Measurements from ENCODE around the gene AFF2.

The AFF2 gene

GRCh38 chrX:148940411-148940996, 440.1 kb downstream of the AFF2 start:
- DNase-seq = no peak

GRCh38 chrX:148942754-148943153, 442.3 kb downstream of the AFF2 start:
- no peak for DNase-seq

DNA sequence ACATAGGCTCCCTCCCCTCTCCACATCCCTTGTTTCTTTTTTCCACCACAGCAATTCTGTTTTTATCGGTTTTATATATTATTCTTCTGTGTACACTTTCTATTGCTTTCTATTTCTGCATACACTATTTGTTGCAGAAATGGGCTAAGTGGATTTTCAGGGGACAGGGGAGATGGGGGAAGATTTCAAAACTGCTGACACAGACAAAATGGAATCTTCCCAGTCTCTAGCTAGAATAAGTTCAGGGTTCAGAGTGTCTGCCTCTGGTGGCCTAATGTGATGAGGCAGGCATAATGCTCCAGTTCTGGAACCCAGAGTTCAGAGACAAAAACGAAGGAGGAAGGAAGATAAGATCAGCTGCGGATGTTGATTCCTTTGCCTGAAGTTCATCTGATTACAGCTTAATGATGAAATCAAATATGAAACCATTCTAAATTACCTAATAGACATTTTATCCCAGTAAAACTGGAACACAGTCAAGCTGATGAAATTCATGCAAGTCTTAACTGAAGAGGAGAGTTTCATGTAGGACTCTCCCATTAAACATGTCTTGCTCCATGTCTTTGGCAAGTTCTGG, 447.1 kb downstream of the AFF2 start:
- DNase-seq = no peak

DNA sequence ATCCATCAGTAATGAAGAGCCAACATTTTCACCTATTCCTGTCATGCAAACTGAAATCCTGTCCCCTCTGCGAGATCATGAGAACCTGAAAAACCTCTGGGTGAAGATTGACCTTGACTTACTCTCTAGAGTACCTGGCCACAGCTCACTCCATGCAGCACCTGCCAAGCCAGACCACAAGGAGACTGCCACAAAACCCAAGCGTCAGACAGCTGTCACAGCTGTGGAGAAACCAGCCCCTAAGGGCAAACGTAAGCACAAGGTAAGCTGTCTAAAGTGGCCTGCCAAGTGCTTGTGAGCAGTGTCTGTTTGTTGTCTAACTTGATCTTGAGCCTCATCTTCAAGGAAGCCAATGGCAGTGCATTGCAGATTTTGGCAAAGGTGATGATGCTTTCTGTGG, 455.9 kb downstream of the AFF2 start:
- no peak for DNase-seq

GRCh38 chrX:148958901-148959300, 458.5 kb downstream of the AFF2 start:
- DNase-seq = no peak

- DNase-seq = no peak
Measured at GRCh38 chrX:148960060-148960459, 459.6 kb downstream of the AFF2 start.

DNA sequence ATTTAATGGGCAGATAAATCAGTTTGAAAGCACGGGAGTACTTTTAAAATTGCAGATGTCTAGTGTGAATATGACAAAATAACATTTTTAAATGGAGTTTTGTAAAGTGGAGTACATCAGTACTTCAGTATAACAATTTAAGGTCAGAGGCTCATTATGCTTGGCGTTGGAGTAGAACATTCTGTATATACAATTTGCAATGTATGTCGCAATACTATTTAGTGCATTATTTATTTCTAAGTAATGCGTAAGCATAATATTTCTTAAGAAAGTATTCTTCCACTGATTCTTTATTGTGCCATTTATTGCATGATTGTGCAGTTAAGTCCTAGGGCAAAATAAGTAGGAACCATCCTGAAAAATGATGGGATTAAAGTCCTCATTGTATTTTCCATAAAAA, 461.6 kb downstream of the AFF2 start:
- no peak for DNase-seq

- no peak for DNase-seq
Measured at GRCh38 chrX:148976571-148977400, 476.4 kb downstream of the AFF2 start.

- no peak for DNase-seq
Measured at GRCh38 chrX:148979786-148980185, 479.4 kb downstream of the AFF2 start.

GRCh38 chrX:148984238-148984637, 483.8 kb downstream of the AFF2 start:
- no peak for DNase-seq

DNA sequence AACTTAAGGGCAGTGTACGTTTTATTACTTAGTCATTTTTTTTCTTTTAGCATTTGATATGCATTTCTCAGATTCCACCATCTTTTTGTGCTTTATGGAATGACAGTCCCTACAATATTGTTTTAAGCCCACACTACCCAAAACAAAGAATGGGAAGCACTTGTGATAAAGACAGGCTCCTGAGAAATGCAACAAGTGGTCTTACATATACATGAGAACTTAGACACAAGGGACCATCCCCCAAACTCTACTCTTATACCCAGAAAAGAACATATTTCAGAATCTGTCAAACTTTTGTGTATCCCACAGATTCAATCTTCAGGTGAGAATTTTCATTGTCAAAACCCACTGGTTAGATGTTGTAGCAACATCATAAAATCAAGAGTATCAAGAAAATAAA, 491.1 kb downstream of the AFF2 start:
- no peak for DNase-seq

GRCh38 chrX:148995661-148996060, 495.2 kb downstream of the AFF2 start:
- DNase-seq = no peak

DNA sequence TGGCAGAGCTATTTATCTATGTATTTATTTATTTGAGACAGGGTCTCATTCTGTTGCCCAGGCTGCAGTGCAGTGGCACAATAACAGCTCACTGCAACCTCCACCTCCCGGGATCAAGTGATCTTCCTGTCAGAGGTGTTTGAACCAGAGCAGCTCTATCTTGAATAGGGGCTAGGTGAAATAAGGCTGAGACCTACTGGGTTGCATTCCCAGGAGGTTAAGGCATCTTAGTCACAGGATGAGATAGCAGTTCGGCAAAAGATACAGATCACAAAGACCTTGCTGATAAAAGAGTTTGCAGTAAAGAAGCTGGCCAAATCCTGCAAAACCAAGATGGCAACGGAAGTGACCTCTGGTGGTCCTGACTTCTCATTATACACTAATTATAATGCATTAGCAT, 501.9 kb downstream of the AFF2 start:
- no peak for DNase-seq

- DNase-seq = no peak
Measured at GRCh38 chrX:149003863-149004660, 503.6 kb downstream of the AFF2 start.

DNA sequence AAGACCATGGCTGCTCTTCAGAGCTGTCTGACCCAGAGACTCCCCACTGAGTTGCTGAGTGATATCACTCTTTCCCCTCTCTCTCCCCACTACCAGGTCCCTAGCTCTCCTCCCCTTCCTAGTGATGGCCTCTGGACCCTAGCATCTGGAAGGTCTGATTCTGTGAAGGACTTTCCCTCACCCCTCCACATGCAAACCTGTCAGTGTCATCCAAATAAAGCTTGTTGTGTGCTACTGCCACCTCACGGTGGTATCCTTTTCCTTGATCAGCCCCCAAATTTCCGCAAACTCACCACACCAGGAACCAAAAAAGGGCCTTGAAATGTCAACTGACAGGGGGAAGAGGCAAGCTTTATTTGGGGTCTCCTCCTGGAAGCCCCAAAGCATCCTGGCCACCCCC, 504.5 kb downstream of the AFF2 start:
- DNase-seq = no peak

- DNase-seq = no peak
Measured at GRCh38 chrX:149006235-149006634, 505.8 kb downstream of the AFF2 start.

- no peak for DNase-seq
Measured at GRCh38 chrX:149007423-149007822, 507.0 kb downstream of the AFF2 start.

DNA sequence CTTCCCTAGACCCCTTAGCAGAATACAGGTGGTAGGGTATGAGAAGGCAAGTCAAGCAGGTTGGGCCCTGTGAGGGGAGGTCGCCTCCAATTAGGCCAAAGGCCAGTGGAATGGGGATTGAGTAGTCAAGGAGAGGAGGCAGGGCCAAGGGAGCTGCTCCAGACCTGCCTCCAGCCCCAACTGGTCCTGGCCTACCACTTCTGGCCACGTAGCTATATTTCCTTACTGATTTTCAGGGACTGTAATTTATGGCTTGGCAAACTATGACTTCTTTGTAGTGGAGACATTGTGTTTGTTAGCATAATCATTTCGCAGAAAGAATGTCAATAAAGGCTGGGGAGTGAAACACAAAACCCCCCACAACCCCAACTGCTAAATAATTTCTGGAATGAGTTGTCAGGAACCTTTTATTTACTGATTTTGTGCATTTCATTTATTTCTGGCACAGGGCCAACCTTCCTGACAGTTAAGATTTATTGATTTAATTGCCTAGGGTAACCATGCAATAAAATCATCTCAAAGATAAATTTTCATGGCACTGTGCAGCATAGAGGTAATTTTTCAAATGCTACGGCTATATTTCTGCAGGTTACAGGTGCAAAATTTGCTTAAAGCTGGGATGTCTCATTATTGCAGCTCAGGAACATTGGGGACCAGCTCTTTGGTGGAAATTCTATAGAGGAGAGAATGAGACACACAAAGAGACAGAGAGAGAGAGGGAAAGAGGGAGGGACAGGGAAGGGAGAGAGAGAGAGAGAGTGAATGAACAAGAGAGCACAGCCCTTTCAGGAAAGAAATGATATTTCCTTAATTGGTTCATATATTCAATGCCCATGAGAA, 509.8 kb downstream of the AFF2 start:
- peak; percentile 56 for DNase-seq

- peak; percentile 56 for DNase-seq
Measured at GRCh38 chrX:149010853-149011224, 510.4 kb downstream of the AFF2 start.

- no peak for DNase-seq
Measured at GRCh38 chrX:149013081-149013480, 512.7 kb downstream of the AFF2 start.

- no peak for DNase-seq
Measured at GRCh38 chrX:149021159-149021558, 520.7 kb downstream of the AFF2 start.

DNA sequence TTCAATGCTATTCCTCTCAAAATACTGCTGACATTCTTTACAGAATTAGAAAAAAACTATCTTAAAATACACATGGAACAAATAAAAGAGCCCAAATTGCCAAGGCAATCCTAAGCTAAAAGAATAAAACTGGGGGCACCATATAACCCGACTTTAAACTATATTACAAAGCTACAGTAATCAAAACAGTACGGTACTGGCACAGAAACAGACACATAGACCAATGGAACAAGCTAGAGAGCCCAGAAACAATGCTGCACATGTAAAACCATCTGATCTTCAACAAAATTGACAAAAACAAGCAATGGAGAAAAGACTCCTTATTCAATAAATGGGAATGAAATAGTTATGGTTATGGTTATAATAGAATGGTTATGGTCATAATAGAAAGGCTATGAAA, 522.1 kb downstream of the AFF2 start:
- DNase-seq = no peak

- no peak for DNase-seq
Measured at GRCh38 chrX:149032449-149032848, 532.0 kb downstream of the AFF2 start.

Data from NCI-H187 treated with DMSO at 0.1 percent for 48 hours (cell line).